NCI-H748 (cell line): ENCODE results near the gene MAPK4.
A peak's percentile ranks its signal among the peaks of the same experiment; 100 is the strongest.

Experiments used
- DNase-seq: peaks from one replicate; lab custom pipeline; 2025; ENCODE audit not compliant: unreplicated experiment; lab: John Stamatoyannopoulos, UW

Gene MAPK4

DNA sequence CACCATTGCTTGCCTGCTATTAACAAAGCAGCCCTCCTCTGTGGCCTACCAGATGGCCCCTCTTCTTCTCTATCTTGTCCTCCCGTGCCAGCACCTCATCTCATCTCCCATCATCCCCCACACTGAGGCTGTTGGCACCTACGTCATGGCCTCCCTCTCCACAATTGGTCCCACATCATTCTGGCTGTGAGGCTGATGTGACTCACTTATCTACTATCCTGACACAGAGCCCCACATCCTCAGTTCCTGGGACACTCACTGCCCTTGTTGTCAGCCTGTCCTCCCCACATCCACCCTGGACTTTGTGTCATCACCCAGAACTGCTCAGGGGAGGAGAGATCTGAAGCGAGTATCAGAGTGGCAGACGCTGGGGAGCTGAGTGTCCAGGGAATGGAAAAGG lies 157.0 kb downstream of the MAPK4 start:
- no peak for DNase-seq

DNA sequence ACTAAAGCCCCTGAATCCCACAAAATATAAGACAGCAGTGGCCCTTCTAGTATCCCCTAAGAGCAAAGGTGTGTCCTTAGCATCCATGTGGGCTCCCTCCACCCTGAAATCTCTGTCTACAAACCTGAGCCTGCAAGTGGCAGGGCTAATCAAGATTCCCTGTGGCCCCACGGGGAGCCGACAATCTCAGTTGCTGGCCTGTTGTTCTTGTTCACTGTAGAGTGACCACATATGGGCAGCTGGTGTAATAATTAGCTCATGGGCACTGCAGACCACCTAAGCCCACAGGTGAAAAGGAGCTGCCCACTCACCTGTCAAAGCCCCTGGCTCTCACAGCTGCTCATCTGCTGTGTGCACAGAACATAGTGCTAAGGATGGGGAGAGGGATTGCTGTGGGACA lies 157.7 kb downstream of the MAPK4 start:
- DNase-seq = peak; percentile 8

DNA sequence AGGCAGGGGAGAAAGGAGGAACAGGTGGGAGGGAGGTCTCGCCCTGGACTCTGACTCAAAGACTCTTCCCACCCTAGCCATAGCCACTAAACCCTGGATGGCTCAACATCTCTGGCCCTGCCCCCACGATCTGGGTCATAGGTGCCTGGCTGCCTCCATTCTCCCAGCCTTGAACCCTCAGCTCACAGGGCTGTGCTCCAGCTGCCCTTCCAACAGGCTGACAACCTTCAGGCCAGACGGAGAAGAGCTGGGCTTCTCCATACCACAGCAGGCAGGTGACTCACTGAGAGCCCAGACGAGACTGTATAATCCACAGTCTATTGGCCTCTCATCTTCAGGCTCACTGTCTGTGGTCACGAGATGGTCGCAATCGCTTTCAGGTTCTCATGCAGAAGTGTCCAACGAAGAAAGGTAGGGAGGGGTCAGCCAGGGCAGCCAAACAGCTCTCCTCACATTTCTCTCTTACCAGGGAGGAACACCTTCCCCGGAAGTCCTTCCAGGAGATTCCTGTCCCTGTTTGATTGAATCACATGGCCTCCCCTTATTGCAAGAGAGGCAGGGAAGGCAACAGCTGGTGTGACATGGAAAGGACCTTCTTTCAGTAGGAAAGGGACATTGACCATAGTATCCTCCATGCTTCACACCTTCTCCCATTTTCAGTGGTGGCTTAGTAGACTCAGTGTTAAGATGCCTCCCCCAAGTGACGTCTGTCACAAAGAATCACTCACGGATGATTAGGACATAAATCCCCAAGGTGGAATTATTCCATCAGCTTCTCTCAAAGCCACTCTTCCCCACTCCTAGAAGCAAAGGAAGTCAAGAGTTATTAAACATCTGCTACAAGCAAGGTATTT lies 159.8 kb downstream of the MAPK4 start:
- no peak for DNase-seq

DNA sequence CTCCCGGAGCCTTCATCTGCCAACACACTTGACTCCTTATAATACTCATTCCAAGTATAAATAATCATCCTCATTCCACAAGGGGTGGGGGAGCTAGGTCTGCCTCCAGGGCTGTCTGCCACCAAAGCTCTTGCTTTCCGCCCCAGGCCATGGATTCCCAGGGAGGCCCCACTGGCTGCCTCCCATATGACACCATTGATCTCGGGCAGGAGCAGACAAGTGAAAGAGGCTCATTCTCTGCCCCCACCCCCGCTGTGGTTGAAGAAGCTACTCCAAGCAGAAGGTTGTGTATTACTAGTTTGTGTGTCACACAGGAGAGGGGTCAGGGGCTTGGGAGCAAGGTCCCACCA lies 160.4 kb downstream of the MAPK4 start:
- DNase-seq = no peak

DNA sequence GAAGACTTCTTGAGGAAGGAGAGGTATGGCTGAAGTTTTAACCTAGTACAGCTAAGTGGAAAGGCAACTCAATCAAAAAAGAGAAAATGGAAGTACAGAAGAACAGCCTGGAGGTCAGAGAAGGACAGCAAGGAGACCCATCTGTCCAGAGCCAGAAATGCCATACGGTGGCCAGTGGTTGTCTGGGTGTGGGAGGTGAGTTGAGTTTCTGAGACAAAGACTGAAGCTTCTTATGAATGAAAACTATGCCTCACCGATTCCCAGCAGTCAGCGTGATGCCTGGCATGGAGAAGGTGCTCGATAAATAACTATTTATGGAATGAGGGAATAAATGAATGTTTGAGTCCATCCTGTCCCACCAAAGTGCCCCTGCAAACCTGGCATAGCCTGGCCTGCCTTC lies 161.1 kb downstream of the MAPK4 start:
- no peak for DNase-seq

DNA sequence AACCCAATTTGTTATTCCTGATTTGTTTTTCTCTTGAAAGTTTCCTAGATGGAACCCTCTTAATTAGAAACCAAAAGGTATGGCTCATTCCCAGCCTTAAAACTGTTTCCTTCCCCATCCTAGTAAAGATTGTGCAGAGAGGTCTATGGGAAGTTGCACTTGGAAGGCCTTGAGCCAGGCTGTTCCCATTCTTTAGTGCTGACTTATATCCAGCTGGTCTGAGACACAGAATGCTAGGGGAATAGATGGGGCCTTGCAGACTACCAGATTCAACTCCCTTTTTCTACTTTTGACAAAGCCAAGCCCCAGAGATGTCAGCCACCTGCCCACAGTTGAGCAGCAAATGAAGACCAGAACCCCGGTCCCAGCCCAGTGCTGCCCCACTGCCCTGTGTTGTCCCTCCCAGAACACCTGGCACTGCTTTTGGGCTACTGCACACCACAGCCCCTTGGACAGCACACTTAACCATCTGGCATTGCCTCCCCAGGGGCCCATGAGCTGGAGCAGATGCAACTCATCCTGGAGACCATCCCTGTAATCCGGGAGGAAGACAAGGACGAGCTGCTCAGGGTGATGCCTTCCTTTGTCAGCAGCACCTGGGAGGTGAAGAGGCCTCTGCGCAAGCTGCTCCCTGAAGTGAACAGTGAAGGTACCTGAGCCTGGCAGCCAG lies 161.7 kb downstream of the MAPK4 start:
- no peak for DNase-seq

DNA sequence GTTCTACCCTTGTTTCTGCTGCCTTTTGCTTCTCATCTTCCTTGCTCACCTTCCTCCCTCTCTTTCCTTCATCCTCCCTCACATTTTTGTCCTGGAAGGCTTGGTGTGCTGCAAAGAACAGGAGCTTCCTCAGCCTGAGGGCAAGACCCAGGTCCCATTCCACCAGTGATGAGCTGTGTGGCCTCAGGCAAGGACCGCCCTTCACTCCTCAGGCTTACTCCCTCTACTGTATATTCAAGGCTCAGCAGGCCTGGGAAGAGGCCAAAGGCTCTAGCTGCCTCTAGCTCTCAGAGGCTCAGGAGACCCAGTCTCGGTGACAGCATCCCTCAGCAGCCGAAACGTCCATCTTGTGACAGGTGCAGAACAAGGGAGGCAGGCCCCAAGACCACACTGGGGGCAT lies 162.4 kb downstream of the MAPK4 start:
- no peak for DNase-seq

DNA sequence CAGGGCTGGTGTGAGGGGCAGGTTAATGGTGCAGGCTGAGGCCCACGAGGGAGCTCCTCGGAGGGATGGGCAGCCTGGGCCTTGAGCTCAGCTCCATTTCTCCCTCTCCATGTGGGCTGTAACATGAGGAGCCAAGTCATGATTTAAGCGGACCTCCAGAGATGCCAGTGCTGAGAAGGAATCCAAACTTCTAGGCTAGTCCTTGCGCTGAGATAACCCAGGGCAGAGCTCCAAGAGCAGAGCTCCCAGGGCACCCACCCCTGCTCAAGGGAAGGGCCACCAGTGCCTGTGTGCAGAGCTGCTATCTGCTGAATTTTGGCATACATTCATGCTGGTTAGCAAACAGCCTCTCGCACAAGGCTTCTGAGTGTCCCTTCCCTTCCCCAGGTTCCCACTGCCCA lies 164.9 kb downstream of the MAPK4 start:
- no peak for DNase-seq

DNA sequence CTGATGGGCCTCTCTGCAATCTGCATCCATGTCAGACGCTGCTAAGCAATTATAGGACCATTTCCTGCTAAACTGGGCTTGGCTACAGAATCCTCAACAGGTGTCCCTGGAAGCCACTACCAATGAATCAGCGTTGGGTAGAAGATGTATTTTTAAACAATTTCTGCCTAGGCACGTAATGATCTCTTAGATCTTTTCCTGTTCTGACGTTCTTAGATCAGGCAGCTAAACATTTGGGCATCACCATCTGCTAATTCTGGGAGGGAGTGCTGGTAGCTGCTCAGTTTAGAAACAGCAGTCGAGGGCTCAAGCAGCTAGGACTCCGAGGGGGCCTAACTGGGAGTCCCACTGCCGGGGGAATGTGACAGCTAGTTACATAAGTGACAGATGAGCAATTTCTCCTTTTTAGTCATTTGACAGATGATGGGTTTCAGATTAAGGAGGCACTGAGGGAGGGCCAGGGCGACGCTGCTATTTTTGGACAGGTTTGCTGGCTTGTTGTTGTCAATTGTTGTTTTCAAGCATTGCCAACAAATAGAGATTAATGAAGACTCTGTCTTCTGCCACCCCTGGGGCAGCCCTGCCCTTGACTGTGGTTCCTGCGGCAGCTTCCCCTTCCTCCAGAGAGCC lies 167.2 kb downstream of the MAPK4 start:
- DNase-seq = no peak

DNA sequence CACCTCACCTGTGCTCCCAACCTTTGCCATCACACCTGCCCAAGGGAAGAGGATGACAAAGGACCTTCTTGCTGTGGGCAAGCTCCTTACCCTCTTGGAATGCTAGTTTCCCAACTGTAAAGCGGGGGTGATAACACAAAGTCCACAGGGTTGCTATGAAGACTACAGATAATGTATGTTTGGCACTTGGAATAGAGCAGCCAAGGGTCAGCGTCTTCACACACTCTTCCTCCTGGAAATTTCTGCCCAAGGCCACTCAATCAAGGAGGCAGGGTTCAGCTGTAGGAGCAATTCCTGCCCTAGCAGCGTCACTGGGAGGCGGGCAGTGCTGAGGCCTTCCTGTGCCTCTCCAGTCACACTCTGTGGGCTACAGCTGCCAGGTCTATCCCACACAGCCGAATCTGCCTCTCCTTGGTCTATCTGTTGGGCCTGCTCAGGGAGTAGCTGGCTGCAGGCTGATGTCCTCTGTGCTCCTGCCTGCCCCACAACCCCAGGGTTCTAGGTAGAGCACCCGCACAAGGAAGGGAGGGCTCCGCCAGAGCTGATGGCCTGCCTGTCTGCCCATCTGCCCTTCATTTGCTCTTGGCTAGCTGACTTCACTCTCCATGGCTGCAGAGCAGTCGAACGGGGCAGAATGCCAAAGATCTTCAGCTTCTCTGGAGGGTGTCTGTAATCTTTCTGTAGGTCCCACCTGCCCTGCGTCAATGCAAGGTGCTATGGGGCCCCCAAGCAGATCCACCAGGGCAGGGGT lies 168.0 kb downstream of the MAPK4 start:
- DNase-seq = no peak

DNA sequence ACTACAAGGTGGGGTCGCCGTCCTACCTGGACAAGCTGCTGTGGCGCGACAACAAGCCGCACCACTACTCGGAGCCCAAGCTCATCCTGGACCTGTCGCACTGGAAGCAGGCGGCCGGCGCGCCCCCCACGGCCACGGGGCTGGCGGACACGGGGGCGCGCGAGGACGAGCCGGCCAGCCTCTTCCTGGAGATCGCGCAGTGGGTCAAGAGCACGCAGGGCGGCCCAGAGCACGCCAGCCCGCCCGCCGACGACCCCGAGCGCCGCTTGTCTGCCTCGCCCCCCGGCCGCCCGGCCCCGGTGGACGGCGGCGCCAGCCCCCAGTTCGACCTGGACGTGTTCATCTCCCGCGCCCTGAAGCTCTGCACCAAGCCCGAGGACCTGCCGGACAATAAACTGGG lies 169.5 kb downstream of the MAPK4 start:
- no peak for DNase-seq

DNA sequence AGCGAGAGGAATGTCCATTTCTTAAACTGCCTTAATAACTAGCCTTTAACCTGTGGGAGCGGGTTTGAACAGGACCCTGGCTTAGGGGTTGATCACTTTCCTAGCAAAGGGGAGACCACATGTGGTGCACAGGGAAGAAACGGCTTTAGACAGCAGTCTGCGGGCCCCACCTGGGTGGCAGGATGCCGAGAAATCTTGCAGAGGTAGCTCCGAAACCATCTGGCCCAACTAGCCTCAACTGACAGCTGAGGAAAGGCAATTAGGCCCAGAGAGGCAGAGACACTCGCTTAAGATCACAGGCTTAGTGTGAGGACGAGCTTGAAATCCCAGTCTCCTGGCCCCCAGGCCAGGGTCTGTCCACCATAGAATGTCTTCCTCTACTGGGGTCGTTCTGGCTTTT lies 170.1 kb downstream of the MAPK4 start:
- DNase-seq = no peak

DNA sequence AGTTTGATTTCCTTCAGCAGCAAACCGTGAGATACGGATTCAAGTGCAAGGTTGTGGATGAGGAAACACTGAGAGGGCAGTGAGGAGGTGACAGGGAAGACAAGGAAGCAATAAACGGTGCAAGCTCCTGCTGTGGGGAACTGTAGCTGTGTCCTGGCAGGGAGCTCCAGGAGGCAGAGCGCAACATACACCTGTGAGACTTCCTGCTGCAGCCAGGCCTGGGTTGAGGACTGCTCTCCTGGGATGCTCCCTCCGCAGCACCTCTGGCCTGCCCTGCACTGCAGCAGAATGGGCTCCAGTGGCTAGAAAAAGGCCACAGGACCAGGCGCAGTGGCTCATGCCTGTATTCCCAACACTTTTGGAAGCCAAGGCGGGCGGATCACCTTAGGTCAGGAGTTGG lies 174.5 kb downstream of the MAPK4 start:
- no peak for DNase-seq

DNA sequence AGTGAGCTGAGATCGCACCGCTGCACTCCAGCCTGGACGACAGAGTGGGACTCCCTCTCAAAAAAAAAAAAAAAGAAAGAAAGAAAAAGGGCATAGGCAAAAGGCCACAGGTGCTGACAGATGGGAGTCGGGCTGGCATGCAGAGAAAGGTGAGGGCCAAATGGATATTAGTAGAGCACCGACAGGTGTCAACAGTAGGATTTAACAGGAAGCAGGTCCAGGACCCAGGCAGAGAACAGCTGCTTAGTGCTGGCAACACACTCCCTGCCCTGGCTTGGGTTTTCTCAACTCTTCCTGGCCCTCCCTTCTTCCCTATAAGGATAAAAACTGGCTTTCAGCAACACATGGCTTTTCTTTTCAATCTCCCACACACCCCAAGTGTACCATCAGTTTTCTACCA lies 175.0 kb downstream of the MAPK4 start:
- no peak for DNase-seq

DNA sequence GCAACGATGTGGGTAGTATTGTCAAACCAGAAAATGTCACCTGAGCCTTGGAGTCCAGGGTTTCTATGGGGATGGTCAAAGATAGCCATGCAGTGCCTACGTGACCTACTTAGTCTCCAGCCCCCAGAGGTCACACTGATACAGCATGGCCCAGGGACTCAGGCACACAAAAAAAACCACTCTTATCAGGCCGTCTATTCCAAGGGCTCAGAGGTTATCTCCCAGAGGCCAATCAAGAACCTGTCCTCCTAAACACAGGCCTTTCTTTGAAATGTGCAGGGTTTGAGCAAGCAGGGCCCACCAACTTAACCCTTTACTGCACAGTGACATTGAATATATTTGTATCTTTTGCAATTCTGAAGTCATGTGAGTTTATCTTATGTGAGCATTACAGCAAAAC lies 177.2 kb downstream of the MAPK4 start:
- no peak for DNase-seq

DNA sequence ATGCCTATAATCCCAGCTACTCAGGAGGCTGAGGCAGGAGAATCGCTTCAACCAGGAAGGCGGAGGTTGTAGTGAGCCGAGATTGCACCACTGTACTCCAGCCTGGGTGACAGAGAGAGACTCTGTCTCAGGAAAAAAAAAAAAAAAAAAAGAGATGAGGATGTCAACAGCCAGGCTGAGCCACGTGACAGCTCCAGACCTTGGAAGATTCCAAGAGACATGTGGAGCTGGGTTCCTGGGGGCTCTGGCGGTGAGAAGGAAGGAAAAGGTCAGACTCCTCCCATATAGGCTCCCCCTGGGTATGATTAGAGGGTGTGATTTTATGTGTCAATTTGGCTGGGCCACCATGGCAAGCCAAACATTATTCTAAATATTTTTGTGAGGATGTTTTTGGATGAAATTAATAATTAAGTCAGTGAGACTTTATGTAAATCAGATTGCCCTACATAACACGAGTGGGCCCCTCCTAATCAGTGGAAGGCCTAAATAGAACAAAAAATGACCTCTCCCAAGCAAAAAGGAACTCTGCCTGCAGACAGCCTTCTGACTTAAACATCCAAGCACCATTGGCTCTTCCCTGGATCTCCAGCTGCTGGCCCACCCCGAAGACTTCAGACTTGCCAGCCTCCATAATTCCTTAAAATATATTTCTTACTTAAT lies 178.3 kb downstream of the MAPK4 start:
- no peak for DNase-seq

DNA sequence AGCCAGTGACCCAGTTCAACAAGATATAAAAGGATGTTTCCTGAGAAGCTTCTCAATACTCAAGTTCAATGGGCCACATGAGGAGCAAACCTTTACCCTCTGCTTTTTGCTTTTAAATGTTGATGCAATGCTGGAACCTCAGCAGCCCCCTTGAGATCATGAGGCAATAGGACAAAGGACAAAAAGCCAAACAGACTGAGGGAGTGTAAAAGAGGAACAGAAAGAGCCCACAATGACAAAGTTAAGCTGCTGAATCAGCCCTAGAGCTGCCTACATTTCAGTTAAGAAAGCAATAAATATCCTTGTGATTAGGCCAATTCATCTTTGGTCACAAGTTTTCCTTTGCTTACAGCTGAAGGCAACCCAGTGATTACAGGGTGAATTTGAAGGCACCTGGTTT lies 183.1 kb downstream of the MAPK4 start:
- DNase-seq = no peak

DNA sequence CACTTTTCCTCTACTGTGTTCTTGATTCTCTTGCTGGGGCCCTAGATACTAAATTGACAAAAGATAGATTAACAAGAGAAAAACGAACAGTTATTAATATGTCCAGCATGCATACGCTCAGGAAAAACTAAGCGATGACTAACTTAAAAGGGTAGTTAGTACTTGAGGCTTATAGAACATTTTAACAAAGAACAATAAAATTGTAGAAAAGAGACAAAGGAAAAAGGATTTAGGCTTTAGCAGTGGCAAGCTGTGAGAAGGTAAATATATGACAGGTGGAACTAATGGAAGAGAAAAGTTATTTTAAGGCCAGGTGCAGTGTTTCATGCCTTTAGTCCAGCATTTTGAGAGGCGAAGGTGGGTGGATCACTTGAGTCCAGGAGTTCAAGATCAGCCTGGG lies 184.4 kb downstream of the MAPK4 start:
- DNase-seq = no peak

DNA sequence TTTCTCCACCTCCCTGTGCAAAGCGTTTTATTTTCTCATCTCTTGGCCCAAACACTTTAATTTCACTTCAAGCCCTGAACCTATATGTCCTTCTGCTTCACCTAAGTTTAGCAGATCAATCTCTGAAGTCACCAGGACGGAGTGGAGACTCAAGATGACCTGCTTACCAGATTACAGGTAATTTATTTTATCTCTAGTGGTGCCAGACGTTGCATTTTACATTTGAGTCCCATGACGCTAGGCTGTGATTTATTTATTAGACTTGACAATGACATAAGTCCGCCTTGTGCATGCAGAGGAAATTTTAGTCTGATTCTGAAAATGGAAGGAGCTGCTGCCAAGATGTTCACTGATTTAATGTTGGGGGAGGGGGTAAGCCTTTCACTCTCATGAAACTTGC lies 186.1 kb downstream of the MAPK4 start:
- DNase-seq = no peak

DNA sequence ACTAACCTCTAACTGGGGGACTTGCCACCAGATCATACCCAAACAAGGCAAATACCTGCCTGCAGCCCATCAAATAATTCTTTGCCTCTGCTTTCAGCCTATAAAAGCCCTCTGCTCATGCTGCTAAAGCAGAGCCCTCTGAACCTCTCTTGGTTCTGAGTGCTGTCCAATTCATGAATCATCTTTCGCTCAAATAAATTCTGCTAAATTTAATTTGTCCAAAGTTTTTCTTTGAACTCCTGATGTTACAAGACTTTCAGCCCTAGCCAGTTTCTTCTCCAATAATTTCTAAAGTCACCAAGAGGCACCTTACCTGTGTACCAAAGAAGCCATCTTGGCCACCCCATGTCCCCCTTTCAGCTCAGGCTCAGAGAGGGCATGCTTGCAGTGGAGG lies 188.0 kb downstream of the MAPK4 start:
- DNase-seq = no peak
